Middle frontal gyrus (tissue), 1 donor: Measurements from ENCODE around the gene CROCC2.

Source experiments
- DNase-seq: peaks from one replicate; pipeline ENCODE4 v3.0.0-alpha.2; 2015; ENCODE audit warnings: low spot score; ENCODE audit errors: extremely low spot score

The CROCC2 gene

GRCh38 chr2:240891492-240892340 is 14.4 kb upstream of the CROCC2 start:
- no peak for DNase-seq

- no peak for DNase-seq
Measured at GRCh38 chr2:240892356-240892755, 13.8 kb upstream of the CROCC2 start.

- no peak for DNase-seq
Measured at GRCh38 chr2:240892925-240893324, 13.2 kb upstream of the CROCC2 start.

GRCh38 chr2:240893363-240893844 is 12.7 kb upstream of the CROCC2 start:
- no peak for DNase-seq

- no peak for DNase-seq
Measured at GRCh38 chr2:240894006-240894405, 12.1 kb upstream of the CROCC2 start.

- no peak for DNase-seq
Measured at GRCh38 chr2:240894836-240895558, 11.1 kb upstream of the CROCC2 start.

- no peak for DNase-seq
Measured at GRCh38 chr2:240895656-240896388, 10.3 kb upstream of the CROCC2 start, which contains the start of gene MAB21L4. Gene MAB21L4 (minus strand): TSS chr2:240896156. CDS start chr2:240895997, 159 bp downstream.

- no peak for DNase-seq
Measured at GRCh38 chr2:240896394-240896793, 9.7 kb upstream of the CROCC2 start.

- DNase-seq, result no peak
Measured at GRCh38 chr2:240896871-240897692, 9.1 kb upstream of the CROCC2 start.

GRCh38 chr2:240898108-240898730 is 7.9 kb upstream of the CROCC2 start:
- no peak for DNase-seq

- DNase-seq, result no peak
Measured at GRCh38 chr2:240898731-240899467, 7.2 kb upstream of the CROCC2 start.

- DNase-seq, result no peak
Measured at GRCh38 chr2:240899468-240899865, 6.7 kb upstream of the CROCC2 start.

- DNase-seq, result no peak
Measured at GRCh38 chr2:240900141-240900860, 5.8 kb upstream of the CROCC2 start.

- no peak for DNase-seq
Measured at GRCh38 chr2:240901986-240902614, 4.0 kb upstream of the CROCC2 start.

- DNase-seq, result no peak
Measured at GRCh38 chr2:240902615-240903041, 3.5 kb upstream of the CROCC2 start.

- no peak for DNase-seq
Measured at GRCh38 chr2:240903191-240904060, 2.7 kb upstream of the CROCC2 start.
